ENCODE measurements around the gene TPGS2.
"Not testable (repeated sequence)": the region's sequence is repeated elsewhere in the genome, so short reads cannot be mapped to it uniquely, and the experiment has no call there.

Gene TPGS2

GRCh38 chr18:36828630-36829361, at the start of gene TPGS2, which contains the start of gene KIAA1328:
TPGS2 (minus strand) TSS chr18:36829002; CDS start chr18:36828767, 235 bp downstream.
KIAA1328 (plus strand) TSS chr18:36829127; CDS start chr18:36829139, 12 bp downstream.
- peak; percentile 90 for DNase-seq

GRCh38 chr18:36873826-36874225, 45.0 kb upstream of the TPGS2 start:
- not testable (repeated sequence) for DNase-seq

- no peak for DNase-seq
Measured at GRCh38 chr18:36872329-36872728, 43.5 kb upstream of the TPGS2 start.

GRCh38 chr18:36871801-36872200, 43.0 kb upstream of the TPGS2 start:
- DNase-seq: no peak

GRCh38 chr18:36867056-36867455, 38.3 kb upstream of the TPGS2 start:
- DNase-seq: no peak

- DNase-seq: no peak
Measured at GRCh38 chr18:36862182-36862581, 33.4 kb upstream of the TPGS2 start.

- DNase-seq: no peak
Measured at GRCh38 chr18:36856815-36857214, 28.0 kb upstream of the TPGS2 start.

- no peak for DNase-seq
Measured at GRCh38 chr18:36851202-36851590, 22.4 kb upstream of the TPGS2 start.

GRCh38 chr18:36850527-36851201, 21.9 kb upstream of the TPGS2 start:
- DNase-seq: no peak

- DNase-seq: no peak
Measured at GRCh38 chr18:36849288-36850006, 20.6 kb upstream of the TPGS2 start.

- DNase-seq: no peak
Measured at GRCh38 chr18:36848609-36849008, 19.8 kb upstream of the TPGS2 start.

GRCh38 chr18:36843784-36844183, 15.0 kb upstream of the TPGS2 start:
- no peak for DNase-seq

GRCh38 chr18:36843199-36843598, 14.4 kb upstream of the TPGS2 start:
- DNase-seq: no peak

- no peak for DNase-seq
Measured at GRCh38 chr18:36839835-36840234, 11.0 kb upstream of the TPGS2 start.

- DNase-seq: no peak
Measured at GRCh38 chr18:36835927-36836326, 7.1 kb upstream of the TPGS2 start.

GRCh38 chr18:36833120-36833519, 4.3 kb upstream of the TPGS2 start:
- no peak for DNase-seq

GRCh38 chr18:36831139-36831538, 2.3 kb upstream of the TPGS2 start:
- no peak for DNase-seq

- no peak for DNase-seq
Measured at GRCh38 chr18:36830158-36830495, 1.3 kb upstream of the TPGS2 start.

GRCh38 chr18:36829362-36830157, 758 bp upstream of the TPGS2 start:
- no peak for DNase-seq

GRCh38 chr18:36828157-36828629, 609 bp downstream of the TPGS2 start:
- peak; percentile 19 for DNase-seq

GRCh38 chr18:36826556-36826955, 2.2 kb downstream of the TPGS2 start:
- no peak for DNase-seq

GRCh38 chr18:36825526-36825925, 3.3 kb downstream of the TPGS2 start:
- no peak for DNase-seq

- DNase-seq: no peak
Measured at GRCh38 chr18:36821681-36822080, 7.1 kb downstream of the TPGS2 start.

Data from CD4-positive, alpha-beta T cell treated with Interleukin-12 subunit alpha and Interleukin-12 subunit beta, for 1 hour (primary cell).